ENCODE measurements around the gene TCF7L2. TPM values are rescaled to one million over a fixed set of nuclear protein-coding genes. Genes with fewer than 3 reads are reported as not detected.

Gene TCF7L2
- total and polyA plus RNA-seq, 4 donors: 9.1 to 32.3 (median 21.4) TPM

GRCh38 chr10:113076949-113077348 is 126.9 kb downstream of the TCF7L2 start:
- TF ChIP-seq CTCF (IDR thresholded peaks at IDR 0.05; ENCODE audit: control extremely low read depth, extremely low read depth): no peak
- H3K27ac ChIP-seq (ENCODE audit: low read depth in 1 of 2, low read length in 1 of 2): no peak overlapping the region
- peaks cover 0 to 10% (median 4%) of the 10 kb centered on the region in 5 donors for H3K4me1 ChIP-seq (ENCODE audit: control insufficient read depth in 5 of 5, insufficient read depth in 5 of 5, low read length in 5 of 5)
- ATAC-seq (ENCODE audit: insufficient read depth, low FRiP score) (no peak), DNase-seq (no peak)
- no peak overlapping the region for H3K9ac ChIP-seq (ENCODE audit: insufficient read depth in 1 of 2, low read length in 2 of 2)
- no peaks in the 10 kb centered on the region for H3K27me3 ChIP-seq (ENCODE audit: control insufficient read depth in 3 of 3, insufficient read depth in 3 of 3, low read length in 2 of 3)
- WGBS, 2 donors: 66 to 86% methylated on average over 1 of the region's 1 CpG
- H3K4me3 ChIP-seq: no peak overlapping the region
- H3K9me3 ChIP-seq (ENCODE audit: control insufficient read depth in 4 of 4, insufficient read depth in 3 of 4, low read length in 3 of 4): no peaks in the 10 kb centered on the region
- peaks cover 0 to 9% (median under 1%) of the 10 kb centered on the region in 4 donors for H3K36me3 ChIP-seq (ENCODE audit: control insufficient read depth in 4 of 4, insufficient read depth in 4 of 4, low read length in 4 of 4)

DNA sequence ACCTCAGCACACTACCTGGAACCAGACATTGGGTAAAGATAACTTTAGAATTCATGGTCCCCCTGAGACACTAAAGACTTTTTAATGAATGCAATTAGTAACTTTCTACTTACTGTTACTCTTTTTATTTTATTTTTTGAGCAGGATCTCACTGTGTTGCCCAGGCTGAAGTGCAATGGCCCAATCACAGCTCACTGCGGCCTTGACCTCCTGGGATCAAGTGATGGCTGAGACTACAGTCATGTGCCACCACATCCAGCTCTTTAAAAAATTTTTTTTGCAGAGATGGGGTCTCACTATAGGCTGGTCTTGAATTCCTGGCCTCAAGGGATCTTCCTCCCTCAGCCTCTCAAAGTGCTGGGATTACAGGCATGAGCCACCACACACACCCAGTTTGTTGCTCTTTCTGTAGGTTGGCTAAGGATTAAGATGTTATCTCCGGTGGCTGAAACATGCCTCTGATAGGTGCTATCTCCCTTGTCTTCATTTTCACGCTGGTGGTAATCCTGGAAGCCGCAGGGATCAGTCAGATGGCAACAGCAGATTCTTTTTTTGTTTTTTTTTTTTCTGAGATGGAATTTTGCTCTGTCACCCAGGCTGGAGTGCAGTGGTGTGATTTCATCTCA is 128.3 kb downstream of the TCF7L2 start:
- no peak for TF ChIP-seq CTCF (IDR thresholded peaks at IDR 0.05; ENCODE audit: control extremely low read depth, extremely low read depth)
- Histone ChIP-seq H3K27me3 (ENCODE audit: control insufficient read depth in 3 of 3, insufficient read depth in 3 of 3, low read length in 2 of 3) (no peaks in the 10 kb centered on the region), H3K27ac (ENCODE audit: low read depth in 1 of 2, low read length in 1 of 2) (no peak overlapping the region), H3K4me1 (ENCODE audit: control insufficient read depth in 5 of 5, insufficient read depth in 5 of 5, low read length in 5 of 5) (peaks cover 0 to 10% (median 4%) of the 10 kb centered on the region in 5 donors), H3K9me3 (ENCODE audit: control insufficient read depth in 4 of 4, insufficient read depth in 3 of 4, low read length in 3 of 4) (no peaks in the 10 kb centered on the region), H3K36me3 (ENCODE audit: control insufficient read depth in 4 of 4, insufficient read depth in 4 of 4, low read length in 4 of 4) (peaks cover 0 to 11% (median 0%) of the 10 kb centered on the region in 4 donors), H3K9ac (ENCODE audit: insufficient read depth in 1 of 2, low read length in 2 of 2) (no peak overlapping the region), H3K4me3 (no peak overlapping the region)
- WGBS, 2 donors: 96% methylated on average over 4 of the region's 4 CpGs
- ATAC-seq (ENCODE audit: insufficient read depth, low FRiP score): no peak
- no peak for DNase-seq

GRCh38 chr10:113080061-113080924 is 130.2 kb downstream of the TCF7L2 start:
- no peak for TF ChIP-seq CTCF (IDR thresholded peaks at IDR 0.05; ENCODE audit: control extremely low read depth, extremely low read depth)
- 88 to 91% methylated on average over 8 of the region's 8 CpGs for WGBS, 2 donors
- H3K4me1 ChIP-seq (ENCODE audit: control insufficient read depth in 5 of 5, insufficient read depth in 5 of 5, low read length in 5 of 5): peaks cover 0 to 4% (median 0%) of the 10 kb centered on the region in 5 donors

More at GRCh38 chr10:113080061-113080924, 130.2 kb downstream of the TCF7L2 start:
- peaks cover 0 to 11% (median 0%) of the 10 kb centered on the region in 4 donors for H3K36me3 ChIP-seq (ENCODE audit: control insufficient read depth in 4 of 4, insufficient read depth in 4 of 4, low read length in 4 of 4)
- H3K27ac ChIP-seq (ENCODE audit: low read depth in 1 of 2, low read length in 1 of 2): no peak overlapping the region
- DNase-seq (no peak), ATAC-seq (ENCODE audit: insufficient read depth, low FRiP score) (no peak)
- H3K9ac ChIP-seq (ENCODE audit: insufficient read depth in 1 of 2, low read length in 2 of 2): no peak overlapping the region
- no peaks in the 10 kb centered on the region for H3K9me3 ChIP-seq (ENCODE audit: control insufficient read depth in 4 of 4, insufficient read depth in 3 of 4, low read length in 3 of 4)
- H3K27me3 ChIP-seq (ENCODE audit: control insufficient read depth in 3 of 3, insufficient read depth in 3 of 3, low read length in 2 of 3): no peaks in the 10 kb centered on the region
- H3K4me3 ChIP-seq: no peak overlapping the region
